Hepatocyte (in vitro differentiated cells): ENCODE measurements around the gene FBXW11. TPM values are rescaled to one million over a fixed set of nuclear protein-coding genes. Genes with fewer than 3 reads are reported as not detected.

ENCODE experiments used
- DNase-seq: peaks from one replicate; pipeline ENCODE4 v3.0.0-alpha.2; 2016; ENCODE audit warnings: low spot score
- H2AFZ ChIP-seq: fragments of 200-600 bp; sonication (generic); 2 replicates; pipeline ENCODE4 v1.6.0; 2016; ENCODE audit warnings: antibody characterized with exemption, mild to moderate bottlenecking
- H3K27ac ChIP-seq: fragments of 200-600 bp; sonication (generic); 2 replicates; pipeline ENCODE4 v1.5.1; 2016; ENCODE audit warnings: mild to moderate bottlenecking
- H3K27me3 ChIP-seq: fragments of 200-600 bp; sonication (generic); 2 replicates; pipeline ENCODE4 v1.6.1; 2016
- H3K36me3 ChIP-seq: fragments of 200-600 bp; sonication (generic); replicated peaks from 2 replicates; pipeline ENCODE4 v1.5.1; 2016; ENCODE audit warnings: low read depth; ENCODE audit not compliant: insufficient read depth
- H3K4me1 ChIP-seq: fragments of 200-600 bp; sonication (generic); 2 replicates; pipeline ENCODE4 v1.5.1; 2016; ENCODE audit warnings: mild to moderate bottlenecking, moderate library complexity; ENCODE audit not compliant: insufficient read depth
- H3K4me2 ChIP-seq: fragments of 200-600 bp; sonication (generic); 2 replicates; pipeline ENCODE4 v1.6.0; 2016
- H3K4me3 ChIP-seq: fragments of 200-600 bp; sonication (generic); 2 replicates; pipeline ENCODE4 v1.5.1; 2016; ENCODE audit warnings: mild to moderate bottlenecking
- H3K79me2 ChIP-seq: fragments of 200-600 bp; sonication (generic); 2 replicates; pipeline ENCODE4 v1.6.0; 2017; ENCODE audit warnings: mild to moderate bottlenecking
- H3K9me2 ChIP-seq: fragments of 200-600 bp; sonication (generic); replicated peaks from 2 replicates; pipeline ENCODE4 v1.6.0; 2017; ENCODE audit warnings: mild to moderate bottlenecking; ENCODE audit not compliant: insufficient read depth
- H3K9me3 ChIP-seq: fragments of 200-600 bp; sonication (generic); 2 replicates; pipeline ENCODE4 v1.5.1; 2016; ENCODE audit warnings: low read depth, mild to moderate bottlenecking
- H4K20me1 ChIP-seq: fragments of 200-600 bp; sonication (generic); 2 replicates; pipeline ENCODE4 v1.6.0; 2016; ENCODE audit warnings: mild to moderate bottlenecking; ENCODE audit not compliant: insufficient read depth, poor library complexity, severe bottlenecking
- EZH2 ChIP-seq: fragments of 200-600 bp; sonication (generic); IDR thresholded peaks from 2 replicates; pipeline ENCODE4 v1.6.1; 2016; ENCODE audit warnings: antibody characterized with exemption, mild to moderate bottlenecking, borderline replicate concordance
- EZH2phosphoT487 ChIP-seq: fragments of 200-600 bp; sonication (generic); IDR thresholded peaks from one replicate; pipeline ENCODE4 v1.6.1; 2018; ENCODE audit warnings: antibody characterized with exemption, mild to moderate bottlenecking, low read depth, moderate library complexity; ENCODE audit not compliant: unreplicated experiment, severe bottlenecking
- WGBS: methylation state at CpG from one replicate; pipeline ENCODE4 v1.1.6; 2016; ENCODE audit warnings: low lambda C conversion rate; ENCODE audit errors: missing lambda C conversion rate; 5-methylcytosine and 5-hydroxymethylcytosine counted together
- polyA plus RNA-seq: library from polyadenylated mRNA; unstranded; fragments of >200 nt; fragmentation: Nextera tagmentation; extraction: Ambion mirVana; gene quantifications from 2 replicates; pipeline ENCODE4 v1.2.1, GENCODE V29; 2016
- total RNA-seq: library from RNA; depleted of rRNA; stranded (reverse); fragments of >200 nt; gene quantifications from 2 replicates; pipeline ENCODE4 v1.2.3, GENCODE V29; 2014
- TF ChIP-seq, protein P1 (sequence below): fragments of 200-600 bp; sonication (generic); IDR thresholded peaks from 2 replicates; pipeline ENCODE4 v1.5.1; 2016; ENCODE audit warnings: antibody characterized with exemption, mild to moderate bottlenecking; ENCODE audit not compliant: poor library complexity

Gene FBXW11
- total and polyA plus RNA-seq, 2 experiments from 2014 or later = 38.0 to 73.4 TPM

- H3K4me3 ChIP-seq = no peak overlapping the region
- TF ChIP-seq, protein P1, sequence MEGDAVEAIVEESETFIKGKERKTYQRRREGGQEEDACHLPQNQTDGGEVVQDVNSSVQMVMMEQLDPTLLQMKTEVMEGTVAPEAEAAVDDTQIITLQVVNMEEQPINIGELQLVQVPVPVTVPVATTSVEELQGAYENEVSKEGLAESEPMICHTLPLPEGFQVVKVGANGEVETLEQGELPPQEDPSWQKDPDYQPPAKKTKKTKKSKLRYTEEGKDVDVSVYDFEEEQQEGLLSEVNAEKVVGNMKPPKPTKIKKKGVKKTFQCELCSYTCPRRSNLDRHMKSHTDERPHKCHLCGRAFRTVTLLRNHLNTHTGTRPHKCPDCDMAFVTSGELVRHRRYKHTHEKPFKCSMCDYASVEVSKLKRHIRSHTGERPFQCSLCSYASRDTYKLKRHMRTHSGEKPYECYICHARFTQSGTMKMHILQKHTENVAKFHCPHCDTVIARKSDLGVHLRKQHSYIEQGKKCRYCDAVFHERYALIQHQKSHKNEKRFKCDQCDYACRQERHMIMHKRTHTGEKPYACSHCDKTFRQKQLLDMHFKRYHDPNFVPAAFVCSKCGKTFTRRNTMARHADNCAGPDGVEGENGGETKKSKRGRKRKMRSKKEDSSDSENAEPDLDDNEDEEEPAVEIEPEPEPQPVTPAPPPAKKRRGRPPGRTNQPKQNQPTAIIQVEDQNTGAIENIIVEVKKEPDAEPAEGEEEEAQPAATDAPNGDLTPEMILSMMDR = no peak
- TF ChIP-seq EZH2phosphoT487 (no peak), EZH2 (no peak)
- no peak overlapping the region for H3K27ac ChIP-seq
- no peaks in the 10 kb centered on the region for H3K36me3 ChIP-seq
- H2AFZ ChIP-seq = no peak overlapping the region
- no peak for DNase-seq
- 41% methylated on average over 1 of the region's 1 CpG for WGBS
- no peaks in the 10 kb centered on the region for H3K9me3 ChIP-seq
- H3K79me2 ChIP-seq = no peaks in the 10 kb centered on the region
- H3K27me3 ChIP-seq = no peaks in the 10 kb centered on the region
- H3K4me1 ChIP-seq = no peaks in the 10 kb centered on the region
- H4K20me1 ChIP-seq = no peaks in the 10 kb centered on the region
- no peaks in the 10 kb centered on the region for H3K9me2 ChIP-seq
- no peak overlapping the region for H3K4me2 ChIP-seq
Observed at GRCh38 chr5:171816666-171817065, 189.8 kb downstream of the FBXW11 start.

DNA sequence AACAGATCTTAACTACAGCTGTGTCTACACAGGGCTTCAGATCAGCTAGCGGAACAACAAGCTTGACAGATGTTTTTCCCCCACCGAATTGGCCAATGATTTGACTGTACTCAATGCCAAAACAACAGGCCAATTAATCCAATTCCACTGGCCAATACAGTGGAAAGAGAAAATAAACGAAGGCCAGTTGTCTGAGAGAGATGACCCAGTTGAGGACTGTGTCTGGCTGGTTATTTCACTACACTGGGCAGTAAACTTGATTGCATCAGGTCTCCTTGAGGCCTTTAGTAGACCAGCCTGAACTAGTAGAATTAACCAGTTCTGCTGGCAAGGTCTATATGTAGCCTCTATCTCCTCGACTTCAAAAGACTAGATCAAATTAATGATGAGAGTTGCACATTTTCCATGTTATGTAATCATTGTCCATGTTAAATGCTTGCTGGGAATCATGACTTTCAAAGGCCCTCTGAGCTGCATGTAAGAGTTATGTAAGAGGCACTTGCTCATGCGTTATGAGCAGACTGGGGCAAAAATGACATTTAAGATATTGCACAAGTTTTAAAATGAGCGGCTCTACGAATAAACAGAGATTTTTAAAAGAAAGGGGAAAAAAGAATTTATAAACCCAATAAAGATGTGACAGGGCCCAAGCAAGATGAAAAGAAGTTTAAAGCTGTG lies 192.5 kb downstream of the FBXW11 start:
- 87% methylated on average over 7 of the region's 7 CpGs for WGBS
- Histone ChIP-seq H3K79me2 (no peaks in the 10 kb centered on the region), H4K20me1 (no peaks in the 10 kb centered on the region), H3K27ac (no peak overlapping the region), H3K27me3 (no peaks in the 10 kb centered on the region), H3K36me3 (no peaks in the 10 kb centered on the region), H3K9me3 (no peaks in the 10 kb centered on the region), H3K4me2 (no peak overlapping the region), H3K4me3 (no peak overlapping the region), H3K4me1 (no peaks in the 10 kb centered on the region), H2AFZ (no peak overlapping the region), H3K9me2 (no peaks in the 10 kb centered on the region)
- no peak for DNase-seq
- TF ChIP-seq EZH2phosphoT487 (no peak), EZH2 (no peak)
- TF ChIP-seq, protein P1 = no peak

- Histone ChIP-seq H3K9me2 (no peaks in the 10 kb centered on the region), H3K9me3 (no peaks in the 10 kb centered on the region), H3K4me2 (no peak overlapping the region), H3K27me3 (no peaks in the 10 kb centered on the region), H3K36me3 (no peaks in the 10 kb centered on the region), H2AFZ (no peak overlapping the region), H3K79me2 (no peaks in the 10 kb centered on the region), H3K4me1 (no peaks in the 10 kb centered on the region), H3K27ac (no peak overlapping the region), H3K4me3 (no peak overlapping the region), H4K20me1 (no peaks in the 10 kb centered on the region)
- DNase-seq = no peak
- TF ChIP-seq, protein P1 = no peak
- TF ChIP-seq EZH2phosphoT487 = no peak
- TF ChIP-seq EZH2 = no peak
- WGBS = 94% methylated on average over 4 of the region's 4 CpGs
Observed at GRCh38 chr5:171813270-171813669, 193.2 kb downstream of the FBXW11 start.

Other genes starting within 250 kb of the FBXW11 start
- gene SMIM23, start 220.8 kb downstream of the FBXW11 start, total RNA-seq = not detected in 2 replicates
- not detected in 2 replicates for gene SMIM23, start 220.8 kb downstream of the FBXW11 start, polyA plus RNA-seq
- 5.2 and 19.3 TPM in 2 replicates for gene STK10, start 181.6 kb upstream of the FBXW11 start, total RNA-seq
- 11.3 and 18.0 TPM in 2 replicates for gene STK10, start 181.6 kb upstream of the FBXW11 start, polyA plus RNA-seq
- not detected in 2 replicates for gene EFCAB9, start 187.5 kb upstream of the FBXW11 start, total RNA-seq
- gene EFCAB9, start 187.5 kb upstream of the FBXW11 start, polyA plus RNA-seq = not detected in 2 replicates